B cell (primary cell): ENCODE results near the gene COG2. TPM values are rescaled to one million over a fixed set of nuclear protein-coding genes. Genes with fewer than 3 reads are reported as not detected.

Experiments
- ATAC-seq: fragments of 200-7000 bp; cut with Tn5 transposase; one replicate; pipeline ENCODE4 v1.10.0; 2021; ENCODE audit warnings: low read depth, mild to moderate bottlenecking, moderate number of reproducible peaks, moderate library complexity
- CTCF ChIA-PET: fragments of 350-600 bp; sonication (Branson Sonifier 250); formaldehyde crosslinking; loops from one replicate; lab custom pipeline; 2021; ENCODE audit warnings: antibody characterized with exemption, inconsistent platforms; lab: Charles Lee
- POLR2A ChIA-PET: fragments of 350-600 bp; sonication (Branson Sonifier 250); formaldehyde crosslinking; loops from one replicate; lab custom pipeline; 2021; ENCODE audit warnings: antibody characterized with exemption; lab: Charles Lee
- DNase-seq: peaks from one replicate; pipeline ENCODE4 v3.0.0; 2013
- H2AFZ ChIP-seq: 2 replicates; pipeline ENCODE4 v1.6.1; 2012; ENCODE audit warnings: mild to moderate bottlenecking, low read depth, low read length; ENCODE audit not compliant: insufficient read depth, poor library complexity, severe bottlenecking
- H3K27ac ChIP-seq, 2 donors: 1 replicate in 1 of 2; 2 replicates in 1 of 2; pipeline ENCODE4 v1.5.1; 2012 to 2013; ENCODE audit warnings: low read length in 2 of 2, mild to moderate bottlenecking in 2 of 2, moderate library complexity in 1 of 2
- H3K27me3 ChIP-seq, 4 experiments: fragments of 200-600 bp in 1 of 4; sonication (generic) in 1 of 4; replicated peaks in 1 of 4; 1 replicate in 2 of 4; 2 replicates in 2 of 4; pipeline versions ENCODE4 v1.6.1 to v1.7.0; 2013 to 2016; ENCODE audit warnings: low read length in 3 of 4, mild to moderate bottlenecking in 2 of 4, mixed read lengths in 1 of 4, moderate library complexity in 1 of 4; ENCODE audit not compliant: insufficient read depth in 4 of 4, control insufficient read depth in 3 of 4; ENCODE audit errors: control extremely low read depth in 1 of 4
- H3K36me3 ChIP-seq, 2 experiments: replicated peaks in 1 of 2; 1 replicate in 1 of 2; 2 replicates in 1 of 2; pipeline versions ENCODE4 v1.6.1 to v1.7.1; 2013; ENCODE audit warnings: low read length in 1 of 2; ENCODE audit not compliant: insufficient read depth in 2 of 2, control insufficient read depth in 1 of 2; ENCODE audit errors: control extremely low read depth in 1 of 2, extremely low read depth in 1 of 2
- H3K4me1 ChIP-seq, 2 donors: fragments of 200-600 bp in 1 of 2; sonication (generic) in 1 of 2; 1 replicate in 1 of 2; 2 replicates in 1 of 2; pipeline versions ENCODE4 v1.5.1 to v1.6.1; 2013 to 2017; ENCODE audit warnings: low read length in 2 of 2; ENCODE audit not compliant: control insufficient read depth in 2 of 2, insufficient read depth in 2 of 2
- H3K4me2 ChIP-seq: replicated peaks from 2 replicates; pipeline ENCODE3; 2012; ENCODE audit warnings: mild to moderate bottlenecking, low read depth, low read length; ENCODE audit not compliant: poor library complexity, severe bottlenecking
- H3K4me3 ChIP-seq, 5 experiments: fragments of 200-600 bp in 1 of 5; sonication (generic) in 1 of 5; 1 replicate in 3 of 5; 2 replicates in 2 of 5; pipeline versions ENCODE4 v1.5.1 to v1.7.0; 2011 to 2016; ENCODE audit warnings: low read length in 4 of 5, mild to moderate bottlenecking in 4 of 5, low read depth in 2 of 5, control low read depth in 1 of 5, moderate library complexity in 1 of 5; ENCODE audit not compliant: insufficient read depth in 1 of 5; ENCODE audit errors: control extremely low read depth in 1 of 5, extremely low read depth in 1 of 5
- H3K79me2 ChIP-seq: fragments of 200-600 bp; sonication (generic); one replicate; pipeline ENCODE4 v1.6.0; 2016; ENCODE audit warnings: low read length; ENCODE audit not compliant: control insufficient read depth, insufficient read depth
- H3K9ac ChIP-seq: fragments of 200-600 bp; sonication (generic); 2 replicates; pipeline ENCODE4 v1.6.1; 2017; ENCODE audit warnings: mild to moderate bottlenecking, low read length, moderate library complexity
- H3K9me3 ChIP-seq, 3 donors: one replicate each; pipeline versions ENCODE4 v1.6.1 to v1.7.1; 2013; ENCODE audit warnings: low read length in 2 of 3; ENCODE audit not compliant: control insufficient read depth in 2 of 3, insufficient read depth in 1 of 3; ENCODE audit errors: control extremely low read depth in 1 of 3
- H4K20me1 ChIP-seq: 2 replicates; pipeline ENCODE4 v1.6.0; 2012; ENCODE audit warnings: mild to moderate bottlenecking, low read length; ENCODE audit not compliant: insufficient read depth, control insufficient read depth, poor library complexity, severe bottlenecking
- H3K27ac Mint-ChIP-seq: one replicate; pipeline ENCODE4 v1.8.0; 2021; ENCODE audit warnings: mixed read lengths
- H3K27me3 Mint-ChIP-seq: one replicate; pipeline ENCODE4 v1.8.0; 2021; ENCODE audit warnings: mixed read lengths
- H3K4me1 Mint-ChIP-seq: one replicate; pipeline ENCODE4 v1.8.0; 2021; ENCODE audit warnings: mixed read lengths
- H3K4me3 Mint-ChIP-seq: one replicate; pipeline ENCODE4 v1.8.0; 2021; ENCODE audit warnings: mixed read lengths
- H3K9me3 Mint-ChIP-seq: one replicate; pipeline ENCODE4 v1.8.0; 2022; ENCODE audit warnings: mixed read lengths; ENCODE audit not compliant: insufficient read depth
- EZH2 ChIP-seq: IDR thresholded peaks from 2 replicates; pipeline ENCODE4 v1.6.1; 2012; ENCODE audit warnings: borderline replicate concordance, low read depth, mild to moderate bottlenecking, moderate library complexity, low read length; ENCODE audit not compliant: insufficient read depth, poor library complexity, severe bottlenecking
- WGBS: methylation state at CpG from one replicate; pipeline ENCODE4 v1.1.5; 2013; ENCODE audit warnings: missing lambda C conversion rate; ENCODE audit not compliant: insufficient coverage; 5-methylcytosine and 5-hydroxymethylcytosine counted together
- intact Hi-C: fragments of 100-400 bp; cut with micrococcal nuclease; formaldehyde crosslinking; loops from one replicate; pipeline ENCODE4 v1.10.0; 2022
- polyA plus RNA-seq: library from polyadenylated mRNA; depleted of rRNA; stranded (reverse); fragments of >200 nt; gene quantifications from 2 replicates; pipeline ENCODE4 v1.2.3, GENCODE V29; 2012
- total RNA-seq, 2 donors: library from RNA; stranded (reverse); fragments of 120-200 nt in 1 of 2; gene quantifications; 1 replicate in 1 of 2; 2 replicates in 1 of 2; pipeline versions ENCODE4 v1.2.3 to v1.2.4, GENCODE V29; 2013 to 2022
- TF ChIP-seq, protein P1 (sequence below): fragments of 200-600 bp; IDR thresholded peaks from one replicate; pipeline ENCODE4 v1.8.0; 2022; ENCODE audit warnings: antibody characterized with exemption, mild to moderate bottlenecking

The COG2 gene
- total and polyA plus RNA-seq, 2 donors (not counting 1 experiment from before 2014, with no cell fraction given) = 17.0 to 42.5 TPM

DNA sequence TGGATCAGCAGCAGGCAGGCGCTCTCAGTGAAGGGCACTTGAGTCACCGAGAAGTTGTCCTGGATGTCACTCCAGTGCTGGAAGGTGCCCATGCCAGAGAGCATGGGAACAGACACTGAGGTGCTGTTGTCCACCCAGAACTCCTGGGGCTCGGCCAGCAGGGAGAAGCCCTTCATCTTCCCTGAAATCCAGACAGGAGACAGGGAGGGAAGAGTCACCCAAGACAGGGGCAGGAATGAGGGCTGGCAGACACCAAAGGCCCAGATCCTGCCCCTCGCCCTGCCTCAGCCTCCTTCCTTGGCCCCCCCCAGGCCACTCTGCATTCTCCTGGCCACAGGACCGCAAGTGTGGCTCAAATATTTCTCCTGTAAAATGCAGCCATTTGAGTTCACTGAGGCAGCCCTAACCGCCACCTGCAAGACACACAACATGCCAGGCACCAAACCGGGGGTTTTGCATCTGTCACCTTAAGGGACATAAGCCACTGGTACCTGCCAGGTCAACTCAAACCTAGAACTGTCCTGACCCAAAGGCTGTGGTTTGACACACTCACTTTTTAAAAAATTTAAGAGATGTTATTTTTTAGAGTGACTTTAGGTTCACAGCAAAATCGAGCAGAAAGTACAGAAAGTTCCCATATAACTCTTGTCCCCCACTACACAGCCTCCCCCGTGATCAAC lies 63.9 kb downstream of the COG2 start:
- Mint-ChIP-seq H3K9me3 (no peaks in the 10 kb centered on the region), H3K27ac (no peak overlapping the region), H3K4me3 (no peak overlapping the region), H3K27me3 (peaks cover 22% of the 10 kb centered on the region), H3K4me1 (no peaks in the 10 kb centered on the region)
- TF ChIP-seq, protein P1, sequence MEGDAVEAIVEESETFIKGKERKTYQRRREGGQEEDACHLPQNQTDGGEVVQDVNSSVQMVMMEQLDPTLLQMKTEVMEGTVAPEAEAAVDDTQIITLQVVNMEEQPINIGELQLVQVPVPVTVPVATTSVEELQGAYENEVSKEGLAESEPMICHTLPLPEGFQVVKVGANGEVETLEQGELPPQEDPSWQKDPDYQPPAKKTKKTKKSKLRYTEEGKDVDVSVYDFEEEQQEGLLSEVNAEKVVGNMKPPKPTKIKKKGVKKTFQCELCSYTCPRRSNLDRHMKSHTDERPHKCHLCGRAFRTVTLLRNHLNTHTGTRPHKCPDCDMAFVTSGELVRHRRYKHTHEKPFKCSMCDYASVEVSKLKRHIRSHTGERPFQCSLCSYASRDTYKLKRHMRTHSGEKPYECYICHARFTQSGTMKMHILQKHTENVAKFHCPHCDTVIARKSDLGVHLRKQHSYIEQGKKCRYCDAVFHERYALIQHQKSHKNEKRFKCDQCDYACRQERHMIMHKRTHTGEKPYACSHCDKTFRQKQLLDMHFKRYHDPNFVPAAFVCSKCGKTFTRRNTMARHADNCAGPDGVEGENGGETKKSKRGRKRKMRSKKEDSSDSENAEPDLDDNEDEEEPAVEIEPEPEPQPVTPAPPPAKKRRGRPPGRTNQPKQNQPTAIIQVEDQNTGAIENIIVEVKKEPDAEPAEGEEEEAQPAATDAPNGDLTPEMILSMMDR = no peak
- no peak for TF ChIP-seq EZH2
- intact Hi-C loops = no loop called here
- H3K4me2 ChIP-seq = no peak overlapping the region
- no peaks in the 10 kb centered on the region for H3K79me2 ChIP-seq
- no peaks in the 10 kb centered on the region for H4K20me1 ChIP-seq
- ChIA-PET POLR2A (no interaction called here), CTCF (no interaction called here)
- no peak for ATAC-seq
- H3K27ac ChIP-seq = no peak overlapping the region
- WGBS = 95% methylated on average over 8 of the region's 9 CpGs
- no peak overlapping the region for H3K9ac ChIP-seq
- no peaks in the 10 kb centered on the region for H3K27me3 ChIP-seq
- no peak for DNase-seq
- H3K36me3 ChIP-seq = no peaks in the 10 kb centered on the region
- H2AFZ ChIP-seq = no peak overlapping the region
- H3K4me3 ChIP-seq = no peak overlapping the region
- no peaks in the 10 kb centered on the region for H3K4me1 ChIP-seq
- no peaks in the 10 kb centered on the region for H3K9me3 ChIP-seq

DNA sequence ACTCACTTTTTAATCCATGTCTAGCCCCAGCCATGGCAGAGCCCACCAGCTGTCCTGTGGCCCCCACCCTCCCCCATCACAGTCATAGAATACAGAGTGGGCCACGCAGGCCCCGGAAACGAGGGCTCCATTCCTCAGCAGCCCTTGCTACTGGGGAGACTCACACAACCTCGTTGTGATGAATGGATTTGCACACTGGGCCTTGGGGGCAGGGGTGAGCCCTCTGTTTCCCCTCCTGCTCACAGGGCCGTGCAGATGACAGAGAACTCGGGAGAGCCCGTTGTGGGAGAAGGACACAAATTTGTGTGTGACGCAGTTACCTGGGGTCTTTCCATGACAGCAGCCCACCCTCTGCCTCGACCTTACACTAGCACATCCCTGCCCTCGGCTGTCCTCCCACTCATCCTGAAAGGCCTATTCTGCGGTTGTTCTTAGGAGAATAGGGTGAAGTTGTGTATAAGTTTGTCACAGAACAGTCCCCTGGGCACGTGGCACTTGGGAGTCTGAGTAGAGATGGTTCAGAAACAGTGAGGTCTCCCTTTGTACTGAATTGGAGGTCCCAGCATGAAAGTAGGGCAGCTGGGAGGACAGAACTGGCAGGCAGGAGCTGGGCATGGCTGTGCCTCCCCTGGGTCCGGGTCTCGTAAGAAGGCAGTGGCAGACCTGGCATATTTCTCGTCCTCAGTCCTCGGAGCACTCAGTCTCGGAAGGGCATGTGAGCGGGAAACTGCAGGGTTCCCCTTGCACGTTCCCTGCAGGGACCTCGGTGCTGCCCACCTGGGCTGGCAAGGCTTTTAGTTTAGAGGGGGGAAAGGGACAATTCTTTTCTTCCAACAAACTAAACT lies 64.8 kb downstream of the COG2 start:
- H3K27ac Mint-ChIP-seq = no peak overlapping the region
- POLR2A ChIA-PET = no interaction called here
- no peaks in the 10 kb centered on the region for H3K9me3 ChIP-seq
- H3K4me3 ChIP-seq = no peak overlapping the region
- H2AFZ ChIP-seq = no peak overlapping the region
- H3K27ac ChIP-seq = no peak overlapping the region
- CTCF ChIA-PET = no interaction called here
- no peaks in the 10 kb centered on the region for H3K9me3 Mint-ChIP-seq
- no peaks in the 10 kb centered on the region for H3K4me1 ChIP-seq
- H3K36me3 ChIP-seq = no peaks in the 10 kb centered on the region
- 91% methylated on average over 14 of the region's 20 CpGs for WGBS
- no peaks in the 10 kb centered on the region for H3K27me3 ChIP-seq
- no peak overlapping the region for H3K4me3 Mint-ChIP-seq
- peaks cover 22% of the 10 kb centered on the region for H3K27me3 Mint-ChIP-seq
- no peaks in the 10 kb centered on the region for H4K20me1 ChIP-seq
- intact Hi-C loops = no loop called here
- DNase-seq (no peak), ATAC-seq (no peak)
- H3K79me2 ChIP-seq = no peaks in the 10 kb centered on the region
- TF ChIP-seq EZH2 = no peak
- TF ChIP-seq, protein P1 = no peak
- H3K4me2 ChIP-seq = no peak overlapping the region
- no peaks in the 10 kb centered on the region for H3K4me1 Mint-ChIP-seq
- H3K9ac ChIP-seq = no peak overlapping the region
